ENCODE results near the gene ADAM29. TPM values are rescaled to one million over a fixed set of nuclear protein-coding genes. Genes with fewer than 3 reads are reported as not detected.

The ADAM29 gene
- total and polyA plus RNA-seq, 9 donors: 0.08 TPM; not detected in 8

DNA sequence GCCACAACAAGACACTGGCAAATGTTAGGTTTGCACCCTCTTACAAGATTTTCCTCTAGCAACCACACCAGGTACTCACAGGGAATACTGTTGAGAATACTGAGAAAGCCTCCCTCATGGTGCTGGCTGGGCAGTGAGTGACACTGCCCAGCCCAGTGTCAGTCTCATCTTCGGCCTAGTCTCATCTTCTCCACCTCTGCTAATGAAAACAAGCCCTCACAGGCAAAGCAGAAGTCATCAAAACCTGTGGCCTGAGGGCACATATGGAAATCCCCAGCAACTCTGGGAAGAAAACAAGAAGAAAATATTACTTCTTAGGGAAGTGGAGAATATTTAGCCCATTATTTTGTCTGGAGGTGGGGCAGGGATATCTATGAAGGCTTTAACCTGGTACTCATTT lies 7.9 kb upstream of the ADAM29 start:
- no peaks in the 10 kb centered on the region for H3K4me1 ChIP-seq (ENCODE audit: control insufficient read depth, insufficient read depth, low read length)
- H3K27ac ChIP-seq (ENCODE audit: low read length): no peak overlapping the region
- DNase-seq: no peak
- H3K36me3 ChIP-seq (ENCODE audit: control insufficient read depth, insufficient read depth, low read length): no peaks in the 10 kb centered on the region
- peaks cover 7% of the 10 kb centered on the region for H3K9me3 ChIP-seq (replicated peaks; ENCODE audit: control insufficient read depth, low read depth, low read length)
- H3K4me3 ChIP-seq (ENCODE audit: low read length): no peak overlapping the region
- no peaks in the 10 kb centered on the region for H3K27me3 ChIP-seq (ENCODE audit: control insufficient read depth, insufficient read depth, low read length)
- WGBS (ENCODE audit: insufficient coverage): no CpG with 5 or more reads among the region's 1 CpG

DNA sequence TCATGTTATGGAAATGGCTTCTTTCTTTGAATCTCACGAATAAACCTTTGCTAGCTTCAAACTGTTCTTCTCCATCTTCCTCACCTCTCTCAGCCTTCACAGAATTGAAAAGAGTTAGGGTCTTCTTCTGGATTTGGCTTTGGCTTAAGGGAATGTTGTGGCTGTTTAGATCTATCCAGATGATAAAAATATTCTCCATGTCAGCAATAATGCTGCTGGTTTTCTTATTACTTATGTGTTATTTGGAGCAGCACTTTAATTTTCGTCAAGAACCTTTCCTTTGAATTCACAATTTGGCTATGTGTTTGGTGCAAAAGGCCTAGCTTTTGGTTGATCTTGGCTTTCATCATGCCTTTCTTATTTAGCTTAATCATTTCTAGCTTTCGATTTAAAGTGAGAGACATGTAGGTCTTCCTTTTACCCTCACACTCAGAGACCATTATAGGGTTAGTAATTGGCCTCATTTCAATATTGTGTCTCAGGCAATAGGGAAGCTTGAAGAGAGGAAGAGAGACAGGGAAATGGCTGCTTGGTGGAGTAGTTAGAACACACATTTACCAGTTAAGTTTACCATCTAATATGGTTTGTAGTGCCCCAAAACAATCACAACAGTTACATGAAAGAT lies 5.1 kb upstream of the ADAM29 start:
- no peaks in the 10 kb centered on the region for H3K36me3 ChIP-seq (ENCODE audit: control insufficient read depth, insufficient read depth, low read length)
- WGBS (ENCODE audit: insufficient coverage): no CpG with 5 or more reads among the region's 3 CpGs
- H3K9me3 ChIP-seq (replicated peaks; ENCODE audit: control insufficient read depth, low read depth, low read length): peaks cover 7% of the 10 kb centered on the region
- H3K27me3 ChIP-seq (ENCODE audit: control insufficient read depth, insufficient read depth, low read length): no peaks in the 10 kb centered on the region
- H3K27ac ChIP-seq (ENCODE audit: low read length): no peak overlapping the region
- no peak for DNase-seq
- no peaks in the 10 kb centered on the region for H3K4me1 ChIP-seq (ENCODE audit: control insufficient read depth, insufficient read depth, low read length)
- H3K4me3 ChIP-seq (ENCODE audit: low read length): no peak overlapping the region

DNA sequence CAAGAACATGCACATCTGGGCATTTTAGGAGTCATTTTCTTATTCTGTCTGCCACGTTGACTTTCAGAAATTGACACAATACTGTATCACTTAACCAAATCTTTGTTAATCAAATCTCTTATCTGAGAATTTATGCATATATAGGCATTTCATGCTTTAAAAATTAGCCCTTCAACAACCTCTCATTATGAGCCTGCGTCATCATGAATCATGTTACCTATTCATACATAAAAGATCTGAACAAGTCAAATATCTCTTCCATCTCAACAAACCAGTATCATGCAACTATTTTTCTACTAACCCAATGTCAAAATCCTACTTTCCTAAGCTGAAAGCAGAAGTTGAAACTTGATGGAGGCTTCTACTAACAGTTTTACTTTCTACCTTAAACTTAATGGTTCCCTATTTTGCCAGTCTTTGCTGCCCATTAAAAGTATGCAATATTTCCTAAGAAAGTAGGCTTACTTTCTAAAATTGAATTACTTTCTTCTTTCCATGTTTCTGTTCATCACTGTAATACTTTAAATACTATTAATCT lies 1.8 kb downstream of the ADAM29 start:
- no peak overlapping the region for H3K4me3 ChIP-seq (ENCODE audit: low read length)
- 60% methylated on average over 1 of the region's 2 CpGs for WGBS (ENCODE audit: insufficient coverage)
- no peaks in the 10 kb centered on the region for H3K27me3 ChIP-seq (ENCODE audit: control insufficient read depth, insufficient read depth, low read length)
- H3K4me1 ChIP-seq (ENCODE audit: control insufficient read depth, insufficient read depth, low read length): no peaks in the 10 kb centered on the region
- no peaks in the 10 kb centered on the region for H3K36me3 ChIP-seq (ENCODE audit: control insufficient read depth, insufficient read depth, low read length)
- H3K27ac ChIP-seq (ENCODE audit: low read length): no peak overlapping the region
- no peaks in the 10 kb centered on the region for H3K9me3 ChIP-seq (replicated peaks; ENCODE audit: control insufficient read depth, low read depth, low read length)
- no peak for DNase-seq

DNA sequence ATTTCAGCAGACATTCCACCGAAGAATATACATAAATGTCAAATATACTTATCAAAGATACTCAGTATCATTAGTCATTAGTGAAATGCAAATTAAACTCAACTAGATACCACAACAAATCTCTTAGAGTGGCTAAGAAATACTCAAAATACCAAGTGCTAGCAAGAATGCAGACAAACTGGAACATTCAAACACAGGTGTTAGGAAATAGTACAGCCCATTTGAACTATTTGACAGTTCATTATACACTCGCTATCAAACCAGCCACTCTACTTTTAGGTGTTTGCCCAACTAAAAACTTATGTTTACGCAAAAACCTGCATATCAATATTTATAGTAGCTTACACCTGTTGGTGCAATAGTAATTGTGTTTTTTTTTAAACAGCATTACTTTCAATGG lies 8.8 kb downstream of the ADAM29 start:
- Histone ChIP-seq H3K36me3 (ENCODE audit: control insufficient read depth, insufficient read depth, low read length) (no peaks in the 10 kb centered on the region), H3K4me1 (ENCODE audit: control insufficient read depth, insufficient read depth, low read length) (no peaks in the 10 kb centered on the region), H3K4me3 (ENCODE audit: low read length) (no peak overlapping the region), H3K27ac (ENCODE audit: low read length) (no peak overlapping the region), H3K27me3 (ENCODE audit: control insufficient read depth, insufficient read depth, low read length) (no peaks in the 10 kb centered on the region), H3K9me3 (replicated peaks; ENCODE audit: control insufficient read depth, low read depth, low read length) (peaks cover 2% of the 10 kb centered on the region)
- DNase-seq: no peak
- no CpG with 5 or more reads among the region's 3 CpGs for WGBS (ENCODE audit: insufficient coverage)

DNA sequence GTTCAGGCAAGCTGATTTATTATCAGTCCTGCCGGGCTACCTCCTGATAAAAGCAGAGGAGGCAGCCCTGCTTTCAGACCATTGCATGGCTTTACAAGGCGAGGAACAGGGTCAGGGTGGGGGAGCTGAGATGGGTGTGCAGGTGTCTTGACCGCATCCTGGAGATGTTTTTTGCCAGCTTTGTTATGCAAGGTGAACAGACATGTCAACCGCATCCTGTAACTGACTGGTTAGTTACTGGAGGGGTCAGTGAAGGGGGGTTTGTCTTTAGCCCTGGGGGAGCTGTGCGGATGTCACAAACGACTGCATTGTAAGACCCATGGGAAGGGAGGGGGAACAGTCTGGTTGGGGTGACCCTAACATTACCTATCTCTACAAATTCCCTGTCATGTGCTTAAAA lies 10.0 kb downstream of the ADAM29 start:
- WGBS (ENCODE audit: insufficient coverage): 82% methylated on average over 3 of the region's 6 CpGs
- Histone ChIP-seq H3K36me3 (ENCODE audit: control insufficient read depth, insufficient read depth, low read length) (no peaks in the 10 kb centered on the region), H3K4me3 (ENCODE audit: low read length) (no peak overlapping the region), H3K4me1 (ENCODE audit: control insufficient read depth, insufficient read depth, low read length) (no peaks in the 10 kb centered on the region), H3K27ac (ENCODE audit: low read length) (no peak overlapping the region), H3K27me3 (ENCODE audit: control insufficient read depth, insufficient read depth, low read length) (no peaks in the 10 kb centered on the region), H3K9me3 (replicated peaks; ENCODE audit: control insufficient read depth, low read depth, low read length) (peaks cover 2% of the 10 kb centered on the region)
- DNase-seq: no peak

DNA sequence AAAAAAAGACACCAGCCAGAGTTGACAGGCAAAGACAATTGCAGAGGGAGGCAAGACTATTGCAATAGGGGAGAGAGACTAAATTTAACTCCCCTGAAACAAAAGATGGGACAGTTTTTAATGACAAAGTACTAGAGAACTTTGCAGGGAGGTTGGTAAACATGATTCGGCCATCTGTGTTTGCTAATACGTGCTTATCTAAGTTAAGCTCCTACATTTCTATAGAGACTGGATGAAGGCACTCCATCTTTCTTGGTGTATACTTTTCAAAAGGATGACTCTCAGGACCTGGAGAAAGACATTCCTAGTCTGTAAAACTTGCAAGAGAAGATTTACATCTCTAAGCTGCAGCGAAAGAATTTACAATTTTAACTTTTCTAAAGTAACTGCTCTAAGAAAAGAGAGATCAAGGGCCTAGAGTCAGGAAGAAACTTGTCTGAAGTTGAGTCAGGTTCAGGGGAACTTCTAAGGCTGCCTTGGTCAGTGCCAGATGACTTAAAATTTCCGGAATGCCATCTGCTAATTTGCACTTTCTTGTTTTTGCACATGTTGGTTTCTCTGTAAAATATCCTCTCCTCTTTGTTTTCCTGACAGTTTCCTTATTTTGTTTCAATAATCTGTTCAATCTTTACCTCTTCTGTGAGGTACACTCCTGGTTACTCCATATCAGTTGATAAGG lies 10.6 kb downstream of the ADAM29 start:
- H3K27me3 ChIP-seq (ENCODE audit: control insufficient read depth, insufficient read depth, low read length): no peaks in the 10 kb centered on the region
- DNase-seq: no peak
- no peaks in the 10 kb centered on the region for H3K4me1 ChIP-seq (ENCODE audit: control insufficient read depth, insufficient read depth, low read length)
- no CpG with 5 or more reads among the region's 4 CpGs for WGBS (ENCODE audit: insufficient coverage)
- H3K36me3 ChIP-seq (ENCODE audit: control insufficient read depth, insufficient read depth, low read length): no peaks in the 10 kb centered on the region
- no peak overlapping the region for H3K27ac ChIP-seq (ENCODE audit: low read length)
- H3K9me3 ChIP-seq (replicated peaks; ENCODE audit: control insufficient read depth, low read depth, low read length): peaks cover 2% of the 10 kb centered on the region
- H3K4me3 ChIP-seq (ENCODE audit: low read length): no peak overlapping the region

DNA sequence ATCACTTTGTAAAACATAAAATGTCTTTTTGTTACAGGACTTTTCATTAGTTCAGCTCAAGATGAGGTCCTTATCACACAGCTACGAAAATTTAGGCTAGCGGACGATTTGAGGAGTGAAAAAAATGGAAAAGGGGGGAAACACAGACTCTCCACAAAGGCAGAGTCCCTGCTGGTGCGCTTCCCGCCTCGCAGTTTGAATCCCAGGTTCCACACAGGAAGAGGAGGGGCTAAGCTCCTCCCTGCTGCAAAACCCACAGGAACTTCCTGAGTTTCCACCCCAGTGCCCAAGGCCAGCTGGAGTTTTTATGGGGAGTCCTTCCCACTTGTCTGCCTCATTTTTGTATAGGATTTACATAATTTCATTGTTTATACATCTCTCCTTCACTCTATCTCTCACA lies 11.2 kb downstream of the ADAM29 start:
- Histone ChIP-seq H3K27me3 (ENCODE audit: control insufficient read depth, insufficient read depth, low read length) (no peaks in the 10 kb centered on the region), H3K4me1 (ENCODE audit: control insufficient read depth, insufficient read depth, low read length) (no peaks in the 10 kb centered on the region), H3K4me3 (ENCODE audit: low read length) (no peak overlapping the region), H3K27ac (ENCODE audit: low read length) (no peak overlapping the region), H3K9me3 (replicated peaks; ENCODE audit: control insufficient read depth, low read depth, low read length) (peaks cover 2% of the 10 kb centered on the region), H3K36me3 (ENCODE audit: control insufficient read depth, insufficient read depth, low read length) (no peaks in the 10 kb centered on the region)
- no CpG with 5 or more reads among the region's 6 CpGs for WGBS (ENCODE audit: insufficient coverage)
- DNase-seq: no peak

DNA sequence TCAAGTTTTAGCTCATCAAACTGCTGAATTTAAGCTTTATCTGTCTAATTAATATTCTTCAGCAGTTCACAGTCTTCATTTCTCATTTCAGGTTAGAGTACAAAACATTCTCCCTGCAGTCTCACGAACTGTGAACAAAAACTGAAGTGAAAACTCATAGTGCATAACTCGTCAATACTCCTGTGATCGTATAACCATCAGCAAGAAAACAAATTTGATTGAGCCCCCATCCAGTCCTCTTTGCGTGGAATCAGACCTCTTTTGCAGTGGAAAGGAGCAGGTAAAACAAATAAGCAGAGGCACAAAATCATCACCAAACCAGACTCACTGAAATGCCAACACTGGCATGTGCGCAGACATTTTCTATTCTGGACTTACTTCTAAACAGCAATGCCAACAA lies 12.7 kb downstream of the ADAM29 start:
- Histone ChIP-seq H3K9me3 (replicated peaks; ENCODE audit: control insufficient read depth, low read depth, low read length) (peaks cover 2% of the 10 kb centered on the region), H3K36me3 (ENCODE audit: control insufficient read depth, insufficient read depth, low read length) (no peaks in the 10 kb centered on the region), H3K27me3 (ENCODE audit: control insufficient read depth, insufficient read depth, low read length) (no peaks in the 10 kb centered on the region), H3K27ac (ENCODE audit: low read length) (no peak overlapping the region), H3K4me3 (ENCODE audit: low read length) (no peak overlapping the region), H3K4me1 (ENCODE audit: control insufficient read depth, insufficient read depth, low read length) (no peaks in the 10 kb centered on the region)
- WGBS (ENCODE audit: insufficient coverage): 71% methylated on average over 1 of the region's 5 CpGs
- DNase-seq: no peak

DNA sequence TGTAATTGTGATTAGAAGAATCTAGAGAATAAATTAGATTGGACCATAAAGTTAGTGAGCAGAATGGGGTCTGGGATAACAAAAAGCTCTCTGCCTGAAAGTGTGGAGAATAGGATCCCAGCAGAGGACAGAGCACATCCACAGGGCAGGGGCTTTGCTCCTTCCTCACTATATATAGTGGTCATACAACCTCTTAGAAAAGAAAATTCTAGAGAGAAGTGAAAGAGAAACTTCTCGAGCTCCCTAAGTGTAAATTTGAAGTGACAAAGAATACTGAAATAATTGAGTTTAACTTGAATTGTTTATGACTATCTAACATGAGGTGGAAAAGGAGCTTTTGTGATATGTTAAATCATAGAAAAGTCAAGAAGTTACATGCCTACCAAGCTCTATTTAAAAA lies 14.9 kb downstream of the ADAM29 start:
- no CpG with 5 or more reads among the region's 1 CpG for WGBS (ENCODE audit: insufficient coverage)
- H3K9me3 ChIP-seq (replicated peaks; ENCODE audit: control insufficient read depth, low read depth, low read length): peaks cover 2% of the 10 kb centered on the region
- H3K27ac ChIP-seq (ENCODE audit: low read length): no peak overlapping the region
- no peaks in the 10 kb centered on the region for H3K27me3 ChIP-seq (ENCODE audit: control insufficient read depth, insufficient read depth, low read length)
- H3K36me3 ChIP-seq (ENCODE audit: control insufficient read depth, insufficient read depth, low read length): no peaks in the 10 kb centered on the region
- no peak overlapping the region for H3K4me3 ChIP-seq (ENCODE audit: low read length)
- DNase-seq: no peak
- H3K4me1 ChIP-seq (ENCODE audit: control insufficient read depth, insufficient read depth, low read length): no peaks in the 10 kb centered on the region

DNA sequence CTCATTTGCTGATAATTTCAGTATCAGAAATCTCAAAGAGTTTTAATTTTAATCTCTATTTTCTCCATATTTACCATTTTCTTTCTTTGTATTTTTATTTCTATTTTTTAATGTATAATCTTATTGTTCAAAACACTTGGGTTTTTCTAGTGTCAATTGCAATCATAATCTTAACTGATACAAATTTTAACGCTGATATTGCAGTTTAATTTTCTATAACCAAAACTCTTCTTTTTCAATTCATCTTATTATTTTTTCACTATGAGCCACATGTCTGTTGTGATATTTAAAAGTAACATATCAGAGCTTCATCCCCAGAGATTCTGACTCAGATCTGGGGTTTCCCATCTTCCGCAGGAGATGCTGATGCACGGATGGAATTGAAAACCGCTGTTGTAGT lies 16.2 kb downstream of the ADAM29 start:
- no CpG with 5 or more reads among the region's 4 CpGs for WGBS (ENCODE audit: insufficient coverage)
- Histone ChIP-seq H3K4me1 (ENCODE audit: control insufficient read depth, insufficient read depth, low read length) (no peaks in the 10 kb centered on the region), H3K9me3 (replicated peaks; ENCODE audit: control insufficient read depth, low read depth, low read length) (no peaks in the 10 kb centered on the region), H3K4me3 (ENCODE audit: low read length) (no peak overlapping the region), H3K27ac (ENCODE audit: low read length) (no peak overlapping the region), H3K36me3 (ENCODE audit: control insufficient read depth, insufficient read depth, low read length) (no peaks in the 10 kb centered on the region), H3K27me3 (ENCODE audit: control insufficient read depth, insufficient read depth, low read length) (no peaks in the 10 kb centered on the region)
- no peak for DNase-seq
